T follicular helper cell (primary cell): ENCODE data around the gene FLG2.

Experiments
- DNase-seq: peaks from one replicate; pipeline ENCODE4 v3.0.0-alpha.2; 2020; ENCODE audit warnings: low read depth
- total RNA-seq, 2 experiments: gene quantifications; one replicate each; lab custom pipeline; 2026; lab: John Stamatoyannopoulos, UW

FLG2 gene
- 0 reads per million in 2 experiments for total RNA-seq

DNA sequence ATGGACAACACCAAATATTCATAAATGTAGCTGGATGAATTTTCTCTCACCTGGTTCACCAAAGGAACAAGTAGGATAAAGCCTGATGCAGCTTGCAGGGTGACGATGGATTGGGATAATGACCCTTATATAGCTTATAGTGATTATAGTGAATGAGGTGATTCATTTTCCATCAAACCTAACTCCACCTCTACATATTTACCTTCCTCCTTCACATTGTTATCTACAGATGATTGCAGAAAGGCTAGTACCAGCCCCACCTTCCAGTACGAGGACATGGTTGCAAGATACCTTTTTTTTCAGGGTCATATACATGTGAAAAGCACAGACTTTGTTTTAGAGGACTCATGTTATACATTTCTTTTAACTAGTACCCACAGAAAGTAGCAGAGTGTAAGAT, at the start of gene FLG2:
Gene FLG2, minus strand, starts transcription at position 101 of the 400 bp plus-strand sequence. CDS start 1,122 bp downstream, outside the sequence.
- DNase-seq, result no peak

DNA sequence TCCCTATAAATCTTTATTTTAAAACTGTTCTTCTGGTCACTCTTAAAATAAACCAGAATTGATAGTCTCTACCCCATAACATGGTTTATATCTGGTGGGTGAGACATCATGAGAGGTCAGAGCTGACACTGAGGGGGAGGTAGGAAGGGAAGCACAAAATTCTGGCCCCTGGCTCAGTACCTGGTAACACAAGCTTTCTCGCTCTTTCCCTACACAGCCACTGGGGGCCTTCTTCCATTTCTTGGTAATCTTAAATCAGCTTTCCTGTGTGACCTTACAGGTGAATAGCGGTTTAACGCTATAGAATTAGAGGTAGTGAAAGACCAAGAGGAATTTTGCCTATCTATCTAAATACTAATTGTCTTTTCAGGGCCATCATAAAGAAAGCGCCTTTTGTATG, 48.9 kb upstream of the FLG2 start:
- DNase-seq, result no peak

DNA sequence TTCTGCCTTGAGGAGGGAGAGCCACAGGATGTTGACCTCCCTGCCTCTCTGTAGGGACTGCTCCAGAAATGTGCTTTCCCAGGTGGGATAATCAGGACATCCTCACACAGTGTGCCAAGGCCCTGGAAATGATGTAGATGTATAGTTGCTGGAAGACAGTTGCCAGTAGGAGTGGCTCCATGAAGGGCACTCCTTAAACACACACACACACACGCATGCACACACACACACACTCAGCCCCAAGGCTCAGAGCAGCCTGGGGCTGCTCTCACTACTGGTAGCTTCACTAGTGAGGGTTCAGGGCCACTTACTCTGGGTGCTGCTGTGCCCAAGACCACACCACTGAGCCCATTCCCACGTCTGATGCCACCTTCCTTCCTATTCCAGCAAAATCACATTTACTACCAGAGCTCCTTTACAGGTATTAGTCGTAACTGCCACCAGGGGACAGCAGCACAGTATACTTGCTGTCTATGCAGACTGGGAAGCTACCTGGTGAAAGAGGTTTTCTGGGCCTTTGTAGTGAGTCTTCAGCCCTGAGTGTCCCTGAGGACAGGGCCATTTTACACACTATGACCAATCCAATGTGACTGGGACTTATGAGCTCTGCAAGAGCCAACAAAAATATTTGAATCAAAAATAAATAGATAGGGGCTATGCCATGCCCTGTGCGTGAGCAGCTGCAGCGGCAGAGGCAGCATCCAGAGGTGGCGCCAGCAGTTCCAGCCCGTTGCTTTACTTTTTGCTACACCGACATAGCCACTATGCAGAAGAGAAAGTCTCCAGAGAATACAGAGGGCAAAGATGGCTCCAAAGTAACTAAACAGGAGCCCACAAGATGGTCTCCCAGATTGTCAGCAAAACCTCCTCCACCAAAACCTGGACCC, 39.2 kb upstream of the FLG2 start:
- peak; percentile 15 for DNase-seq

DNA sequence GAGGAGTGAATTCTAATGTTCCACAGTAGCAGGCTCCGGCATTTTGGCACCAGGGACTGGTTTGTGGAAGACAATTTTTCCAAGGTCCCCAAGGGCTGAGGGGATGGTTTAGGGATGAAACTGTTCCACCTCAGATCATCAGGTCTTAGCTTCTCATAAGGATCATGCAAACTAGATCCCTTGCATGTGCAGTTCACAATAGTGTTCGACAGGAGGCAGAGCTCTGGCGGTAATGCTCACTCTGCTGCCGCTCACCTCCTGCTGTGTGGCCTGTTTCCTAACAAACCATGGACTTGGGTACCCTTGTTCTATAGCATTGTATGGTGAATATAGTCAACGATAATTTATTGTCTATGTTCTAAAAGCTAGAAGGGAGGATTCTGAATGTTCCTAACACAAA, 37.7 kb upstream of the FLG2 start:
- no peak for DNase-seq

DNA sequence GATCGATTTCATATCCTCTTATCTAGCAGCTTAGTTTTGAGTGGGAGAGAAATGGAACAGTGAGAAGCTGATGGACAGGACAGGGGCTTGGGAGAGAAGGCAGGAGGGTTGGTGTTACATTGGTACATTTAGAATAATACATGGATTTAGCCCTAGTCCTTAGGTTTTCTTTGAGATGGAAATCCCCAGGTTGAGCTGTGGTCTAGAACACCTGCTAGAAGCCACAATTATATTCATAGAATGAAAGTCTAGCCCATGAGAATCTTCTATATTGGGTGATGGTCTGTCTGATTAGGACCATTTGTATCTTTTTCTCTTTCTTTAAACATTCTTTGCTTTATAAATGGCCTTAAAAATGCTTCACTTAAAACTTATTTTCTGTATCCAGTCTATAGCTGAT, 34.3 kb upstream of the FLG2 start:
- DNase-seq, result no peak

DNA sequence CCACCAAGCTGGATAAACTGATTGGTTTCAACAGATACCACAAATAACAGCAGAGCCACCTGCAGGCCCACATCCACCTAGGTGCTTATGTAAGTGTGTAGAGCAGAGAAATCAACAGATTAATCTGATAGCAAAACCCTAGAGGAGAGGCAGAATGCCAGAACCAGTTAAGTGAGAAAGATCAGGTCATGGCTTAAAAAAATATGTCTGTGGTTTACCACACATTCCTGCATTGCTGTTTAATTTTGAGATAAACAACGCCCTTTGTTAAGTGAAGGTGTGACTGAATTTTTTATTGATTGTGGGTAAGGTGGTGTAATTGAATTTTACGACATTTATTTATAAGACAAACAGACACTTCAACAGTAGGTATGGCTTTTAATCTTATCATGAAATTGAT, 33.1 kb upstream of the FLG2 start:
- DNase-seq, result peak; percentile 4

DNA sequence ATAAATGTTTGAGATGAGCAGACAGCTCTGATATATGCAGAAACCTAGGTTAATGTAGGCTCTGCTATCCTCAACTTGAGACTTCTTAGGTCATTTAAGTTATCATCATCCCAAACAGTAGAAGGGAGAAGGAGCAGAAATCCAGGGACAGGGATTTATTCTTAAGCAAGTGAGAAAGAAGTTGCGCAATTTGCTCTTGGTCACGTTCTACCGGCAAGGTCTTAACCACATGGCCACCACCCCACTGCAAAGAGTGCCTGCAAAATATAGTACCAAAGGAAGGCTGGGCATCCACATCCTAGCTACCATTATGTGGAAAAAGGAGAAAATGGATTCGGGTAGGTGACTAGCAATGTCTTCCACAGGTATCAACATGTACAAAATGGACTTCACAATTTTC, 29.1 kb upstream of the FLG2 start:
- no peak for DNase-seq

DNA sequence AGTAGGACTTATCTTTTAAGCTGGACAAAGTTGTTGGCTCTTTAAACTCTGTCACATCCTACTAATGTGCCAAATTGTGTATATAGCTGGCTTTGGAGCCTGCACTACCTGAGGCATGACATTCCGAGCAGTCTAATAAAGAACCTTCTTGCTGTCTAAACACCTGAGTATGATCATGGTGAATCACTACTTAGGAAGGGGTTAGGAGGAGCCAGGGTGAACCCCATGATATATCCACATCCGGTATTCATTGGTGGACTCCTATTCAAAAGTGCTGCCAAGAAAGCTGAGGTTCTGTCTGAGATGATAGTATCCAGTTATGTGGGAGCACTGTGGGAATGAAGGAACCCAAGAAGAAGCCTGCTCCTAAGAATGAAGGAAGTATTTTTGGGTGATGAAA, 27.1 kb upstream of the FLG2 start:
- DNase-seq, result no peak

DNA sequence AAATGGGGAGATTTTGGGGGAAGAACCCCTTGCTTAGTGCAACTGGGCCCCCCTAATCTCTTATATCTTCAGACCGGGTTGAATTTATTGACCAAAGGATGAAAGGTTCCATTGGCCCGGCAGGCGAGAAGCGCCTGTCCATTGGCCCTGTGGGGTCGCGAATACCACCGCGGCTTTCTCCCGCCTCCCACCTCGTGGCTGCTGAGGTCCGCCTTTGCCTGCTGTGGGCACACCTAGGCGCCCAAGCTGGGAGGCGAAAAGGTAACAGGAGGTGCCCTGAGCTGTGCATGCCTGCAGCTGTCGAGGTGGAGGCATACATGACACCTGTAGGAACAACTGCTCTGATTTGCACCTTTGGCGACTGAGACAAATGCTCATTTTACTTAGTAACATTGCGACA, 21.1 kb upstream of the FLG2 start:
- DNase-seq, result no peak

DNA sequence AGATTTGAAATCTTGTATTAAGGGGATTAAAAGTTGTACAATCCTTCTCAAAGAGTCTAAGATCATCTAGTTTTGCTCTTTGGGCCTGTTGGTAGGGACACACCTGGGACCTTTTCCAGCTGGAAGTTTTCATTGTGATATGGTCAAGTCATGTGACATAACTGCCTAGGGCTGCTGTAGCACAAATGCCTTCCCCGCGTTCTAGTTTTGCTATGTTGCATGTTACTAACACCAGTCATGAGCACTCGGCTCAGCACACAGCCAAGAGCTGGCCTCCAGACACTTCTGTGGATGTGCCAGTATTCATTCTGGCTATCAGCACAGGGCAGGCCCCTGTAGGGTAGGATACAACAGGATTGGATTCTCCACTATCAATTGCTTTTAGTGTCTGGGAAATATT, 14.6 kb upstream of the FLG2 start:
- DNase-seq, result no peak

DNA sequence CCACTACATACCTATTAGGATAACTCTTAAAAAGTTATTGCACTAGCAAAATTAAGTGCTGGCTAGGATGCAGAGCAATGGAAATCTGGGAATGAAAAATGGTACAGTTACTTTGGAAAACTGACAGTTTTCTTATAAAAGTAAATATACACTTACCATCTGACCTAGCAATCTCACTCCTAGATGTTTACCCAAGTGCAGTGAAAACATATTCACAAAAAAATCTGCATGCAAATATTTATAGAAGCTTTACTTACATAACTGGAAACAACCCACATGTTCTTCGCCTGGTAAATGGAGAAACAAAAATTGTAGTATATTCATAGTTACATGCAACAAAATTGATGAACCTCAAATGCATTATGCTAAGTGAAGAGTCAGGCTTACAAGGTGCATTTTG, 12.9 kb upstream of the FLG2 start:
- DNase-seq, result no peak

DNA sequence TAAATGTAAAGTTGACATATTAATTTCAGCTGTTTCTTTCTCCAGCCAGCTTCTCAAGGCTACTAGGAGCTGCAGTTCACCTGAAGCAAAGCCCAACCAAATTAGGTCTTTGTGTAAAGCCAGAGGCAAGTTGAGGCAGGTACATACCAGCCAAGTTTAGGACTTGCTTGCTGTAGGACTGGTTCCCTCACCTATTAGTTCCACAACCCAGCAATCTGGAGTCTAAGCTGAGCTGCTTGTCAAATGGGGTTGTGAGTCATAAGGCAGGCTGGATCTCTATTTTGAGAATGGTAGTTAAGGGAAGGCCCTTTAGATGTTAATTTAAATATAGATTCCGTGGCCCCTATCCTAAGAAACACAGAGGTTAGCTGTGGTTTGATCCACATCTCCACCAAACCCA, 7.6 kb upstream of the FLG2 start:
- DNase-seq, result no peak

DNA sequence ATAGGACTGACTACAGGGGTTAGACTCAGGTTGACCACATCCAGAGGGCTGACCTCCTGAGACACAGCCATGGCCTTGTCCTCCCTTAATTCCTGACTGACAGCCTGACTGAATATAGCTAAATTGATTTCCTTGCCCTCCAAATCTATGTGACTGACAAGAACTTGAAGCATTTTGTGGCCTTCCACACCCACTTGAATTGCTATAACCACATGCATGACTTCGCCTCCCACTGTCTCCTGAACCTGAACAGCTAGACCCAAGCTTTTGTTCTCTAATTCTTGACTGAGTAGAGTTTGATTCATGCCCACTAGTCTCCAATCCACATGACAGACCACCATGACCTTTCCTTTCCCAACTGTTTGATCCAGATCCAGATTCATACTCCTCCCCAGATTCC, 3.1 kb downstream of the FLG2 start:
- no peak for DNase-seq

DNA sequence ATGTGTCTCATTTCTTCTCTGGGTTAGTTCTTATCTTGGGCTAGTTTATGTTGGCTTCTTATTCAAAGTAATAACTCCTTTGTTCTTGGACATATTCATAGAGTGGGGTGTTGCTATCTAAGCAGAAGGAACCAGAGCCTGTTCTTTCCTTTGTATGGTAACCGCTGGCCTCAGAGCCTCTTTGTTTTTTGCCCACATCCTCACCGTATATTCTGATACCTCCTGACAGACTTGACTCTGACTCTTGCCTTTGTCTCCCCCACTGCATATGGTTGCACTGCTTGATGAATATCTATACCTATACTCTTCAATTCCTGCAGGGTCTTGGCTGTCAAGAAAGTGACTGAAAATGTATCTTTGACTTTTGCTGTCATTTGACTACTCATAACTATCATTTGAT, 10.2 kb downstream of the FLG2 start:
- no peak for DNase-seq

DNA sequence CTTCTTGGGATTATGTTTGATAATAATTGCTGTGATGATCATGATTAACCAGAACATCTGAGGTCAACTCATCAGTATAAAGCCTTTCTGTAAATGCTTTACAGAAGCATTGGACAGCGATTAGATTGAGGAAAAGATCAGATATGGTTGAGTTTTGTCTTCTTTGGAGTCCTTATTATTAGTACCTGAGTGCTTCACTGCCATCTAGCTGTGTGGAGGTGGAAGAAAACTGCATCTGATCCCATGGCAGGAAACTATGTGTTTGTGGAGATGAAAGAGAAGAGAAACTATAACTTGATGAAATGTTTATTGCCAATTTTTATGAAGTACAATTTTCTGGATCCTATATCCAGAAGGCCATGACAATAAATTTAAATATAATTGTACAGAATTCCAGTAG, 11.4 kb downstream of the FLG2 start:
- DNase-seq, result no peak

DNA sequence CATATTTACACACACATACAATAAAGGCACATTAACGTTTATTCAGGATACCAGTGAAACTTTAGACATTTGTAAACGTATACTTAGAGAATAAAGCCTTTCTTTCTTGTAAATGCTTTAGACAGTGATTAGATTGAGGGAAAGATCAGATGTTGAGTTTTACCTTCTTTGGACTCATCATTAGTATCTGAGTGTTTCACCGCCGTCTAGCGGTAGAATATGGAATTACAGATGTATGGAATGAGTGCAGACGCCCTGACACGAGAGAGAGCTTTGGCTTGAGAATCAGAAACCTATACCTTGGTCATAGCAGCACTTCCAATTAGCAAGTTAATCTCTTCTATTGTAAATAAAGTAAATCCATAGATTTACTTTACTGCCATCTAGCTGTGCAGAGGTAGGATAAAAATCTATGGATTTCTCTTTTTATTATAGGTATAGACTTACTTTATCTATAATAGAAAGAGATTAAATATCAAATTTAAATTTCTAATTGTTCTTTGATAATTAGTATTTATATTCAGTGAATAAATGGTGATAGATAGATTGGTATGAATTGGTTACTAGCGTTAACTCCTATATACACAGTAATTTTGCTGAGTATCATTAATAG, 12.6 kb downstream of the FLG2 start:
- DNase-seq, result peak; percentile 28

DNA sequence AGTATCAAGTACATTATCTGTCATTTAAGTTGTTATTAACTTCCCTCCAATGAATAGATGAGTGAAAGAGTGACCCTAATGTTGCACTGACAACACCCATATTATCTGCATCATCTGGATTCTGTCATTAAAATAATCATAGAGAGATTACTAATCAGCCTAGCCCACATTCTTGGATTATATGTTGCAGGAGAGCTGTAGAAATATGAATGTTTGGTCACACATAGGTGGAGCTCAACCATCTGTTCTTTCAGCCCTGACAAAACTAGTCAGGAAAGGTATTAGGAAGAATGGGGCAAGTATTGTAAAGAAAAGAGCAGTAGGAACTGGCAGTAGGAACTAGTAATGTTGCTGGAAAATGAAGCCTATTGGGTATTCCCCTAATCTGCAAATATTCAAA, 15.4 kb downstream of the FLG2 start:
- DNase-seq, result no peak

DNA sequence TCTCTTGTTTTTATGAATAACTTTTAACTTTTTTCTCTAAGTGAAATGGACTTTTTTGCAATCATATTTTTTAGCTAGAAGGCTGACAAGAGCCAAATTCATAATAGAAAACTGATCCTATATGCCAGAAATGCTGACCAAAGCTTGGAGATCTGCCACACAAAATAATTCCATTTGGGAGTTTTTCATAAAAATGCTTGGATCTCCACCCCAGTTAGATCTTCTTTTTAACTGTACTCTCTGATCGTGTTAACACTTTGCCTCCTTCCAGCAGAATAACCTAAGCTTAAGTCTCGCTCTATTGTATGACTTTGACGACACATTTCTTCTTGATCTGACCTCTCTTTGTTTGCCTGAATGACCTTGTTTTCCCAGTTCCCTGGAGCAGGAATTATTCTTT, 16.8 kb downstream of the FLG2 start:
- DNase-seq, result no peak

DNA sequence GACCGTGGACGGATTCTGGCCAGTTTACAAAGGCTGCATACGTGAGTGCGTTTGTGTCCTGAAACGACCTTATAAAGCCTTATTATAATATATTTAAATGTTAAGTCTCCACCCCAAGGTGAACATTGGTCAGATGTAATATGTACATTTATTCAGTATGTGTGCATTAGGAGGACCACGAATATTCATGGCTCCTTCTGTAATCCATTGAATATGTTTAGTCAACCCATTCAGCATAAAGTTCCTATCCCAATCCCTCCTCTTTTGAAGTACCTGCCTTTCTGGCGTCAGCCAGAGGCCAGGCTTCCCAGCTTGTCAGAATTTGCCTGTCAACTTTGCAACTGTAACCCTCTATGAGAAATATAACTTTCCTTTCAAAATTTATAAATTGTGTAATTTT, 24.4 kb downstream of the FLG2 start:
- no peak for DNase-seq

DNA sequence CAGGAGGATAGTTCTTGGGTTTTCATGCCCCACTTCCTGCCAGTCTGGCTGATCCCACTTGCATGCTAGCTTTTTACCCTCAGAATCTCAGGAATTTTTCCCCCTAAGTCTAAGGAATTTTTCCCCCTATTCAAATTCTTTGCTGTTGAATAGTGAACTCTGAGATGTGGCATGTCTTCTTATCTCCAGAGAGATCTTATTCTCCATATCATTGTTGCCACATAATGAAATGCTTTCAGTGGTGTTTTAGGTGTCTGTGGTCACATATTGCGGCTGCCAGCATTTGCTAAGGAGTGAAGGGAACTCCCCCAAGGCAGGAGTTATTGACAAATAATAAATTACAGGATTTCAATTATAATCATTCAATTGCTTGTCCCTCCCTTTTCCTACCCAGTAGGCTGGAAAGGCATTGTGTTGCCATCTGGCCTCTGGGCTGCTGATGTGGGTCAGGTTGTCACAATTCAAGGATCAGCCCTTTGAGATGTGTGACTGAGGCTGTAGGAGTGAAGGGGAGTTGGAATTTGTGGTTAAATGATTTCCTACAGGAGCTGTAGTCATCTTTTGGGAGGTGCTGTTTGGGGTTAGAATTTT, 30.9 kb downstream of the FLG2 start:
- no peak for DNase-seq

DNA sequence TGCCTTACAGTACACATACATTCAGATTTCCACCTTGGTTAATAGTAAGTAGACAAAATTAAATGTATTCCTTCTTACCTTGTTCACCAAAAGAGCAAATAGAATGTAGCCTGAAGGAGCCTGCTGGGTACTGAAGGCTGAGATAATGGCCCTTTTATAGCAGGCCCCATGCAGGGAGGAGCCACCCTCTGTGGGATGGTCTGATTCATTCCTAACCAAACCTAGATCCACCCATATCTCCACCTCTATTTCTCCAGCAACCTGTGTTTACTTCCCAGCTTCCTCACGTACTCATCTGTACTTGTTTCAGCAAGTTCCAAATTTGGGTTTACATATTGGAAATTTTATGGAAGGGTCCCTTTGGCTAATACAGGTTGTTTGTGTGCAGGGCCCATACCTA, 34.7 kb downstream of the FLG2 start, which contains the start of gene FLG:
Gene FLG, minus strand, starts transcription at position 129 of the 400 bp plus-strand sequence. CDS start 9,783 bp downstream, outside the sequence.
- DNase-seq, result no peak

DNA sequence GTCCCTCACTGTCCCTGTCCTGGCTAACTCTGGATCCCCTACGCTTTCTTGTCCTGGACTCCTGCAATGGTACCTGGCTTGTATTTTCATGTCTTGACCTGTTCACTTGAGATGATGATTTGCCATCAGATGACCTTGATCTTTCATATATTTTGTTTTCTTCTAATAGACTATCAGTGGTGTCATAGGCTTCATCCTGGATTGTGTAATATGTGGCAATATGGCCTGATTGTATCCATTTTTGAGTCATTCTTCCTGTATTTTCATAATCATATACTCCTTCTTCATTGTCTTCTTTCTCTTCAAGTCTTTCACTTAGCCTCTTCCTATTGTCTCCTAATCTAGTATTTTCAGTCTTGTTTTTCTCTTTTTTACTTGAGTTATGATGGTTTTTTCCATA, 45.8 kb downstream of the FLG2 start:
- DNase-seq, result no peak

DNA sequence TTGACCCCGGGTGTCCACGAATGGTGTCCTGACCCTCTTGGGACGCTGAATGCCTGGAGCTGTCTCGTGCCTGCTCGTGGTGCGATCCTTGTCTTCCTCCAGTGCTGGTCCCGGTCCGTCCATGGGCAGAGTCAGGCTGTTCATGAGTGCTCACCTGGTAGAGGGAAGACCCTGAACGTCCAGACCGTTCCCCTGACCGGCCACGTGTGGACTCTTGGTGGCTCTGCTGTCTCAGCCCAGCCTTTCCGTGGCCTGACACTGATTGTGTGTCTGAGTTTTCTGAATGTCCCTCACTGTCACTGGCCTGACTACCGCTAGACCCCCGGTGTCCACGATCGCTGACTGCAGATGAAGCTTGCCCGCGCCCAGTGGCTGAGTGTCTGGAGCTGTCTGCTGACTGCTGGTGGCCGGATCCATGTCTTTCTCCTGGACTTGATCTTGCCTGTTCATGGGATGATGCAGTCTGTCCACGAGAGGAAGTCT, 46.4 kb downstream of the FLG2 start:
- no peak for DNase-seq
